Right lobe of liver (tissue), 4 donors: ENCODE results near the gene CDH13.

ENCODE experiments used
- CTCF ChIP-seq, 4 donors: fragments of 200-600 bp in 3 of 4; fragments of 450-650 bp in 1 of 4; IDR thresholded peaks; one replicate each; pipeline versions ENCODE4 v1.5.1 to v1.8.0; 2016 to 2022; ENCODE audit warnings: antibody characterized with exemption in 4 of 4, mild to moderate bottlenecking in 2 of 4
- POLR2A ChIP-seq: fragments of 450-650 bp; IDR thresholded peaks from one replicate; pipeline ENCODE4 v1.6.1; 2017; ENCODE audit warnings: antibody characterized with exemption, mild to moderate bottlenecking
- donor health status: DM: no; HTN: no; CAD: no.
- donor health status: DM: no; HTN: no; CAD: no.
- donor health status: DM: no; HTN: yes; CAD: no.

- no peak for TF ChIP-seq CTCF (IDR thresholded peaks at IDR 0.05)
- no peak for TF ChIP-seq POLR2A
Measured at GRCh38 chr16:82594114-82594513, 32.7 kb upstream of the CDH13 start.
